OCI-LY3 (cell line): ENCODE results near the gene SDC4.

ENCODE experiments used
- EZH2phosphoT487 ChIP-seq: fragments of 200-600 bp; shearing (Covaris generic); IDR thresholded peaks from 2 replicates; pipeline ENCODE4 v1.6.1; 2018; ENCODE audit warnings: antibody characterized with exemption, mixed run types, low read depth
- TF ChIP-seq, protein P1 (sequence below): fragments of 200-600, 300-600 bp; sonication (generic); IDR thresholded peaks from 2 replicates; pipeline ENCODE4 v1.5.1; 2014; ENCODE audit warnings: antibody characterized with exemption, low read length, low read depth

DNA sequence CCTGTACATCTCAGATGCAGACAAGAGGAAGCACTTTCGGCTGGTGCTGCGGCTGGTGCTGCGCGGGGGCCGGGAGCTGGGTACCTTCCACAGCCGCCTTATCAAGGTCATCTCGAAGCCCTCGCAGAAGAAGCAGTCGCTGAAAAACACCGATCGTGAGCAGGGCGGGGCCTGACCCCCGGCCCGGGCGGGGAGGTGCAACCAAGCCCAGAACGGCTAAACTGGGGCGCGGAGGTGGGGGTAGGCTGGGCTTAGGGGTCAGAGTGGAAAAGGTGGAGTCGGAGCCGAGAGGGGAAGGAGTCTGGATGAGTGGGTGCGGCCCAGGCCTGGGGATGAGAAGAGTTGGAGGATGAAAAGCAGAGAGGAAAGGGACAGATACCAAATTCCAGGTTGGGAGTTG, 36.0 kb downstream of the SDC4 start:
- TF ChIP-seq, protein P1, sequence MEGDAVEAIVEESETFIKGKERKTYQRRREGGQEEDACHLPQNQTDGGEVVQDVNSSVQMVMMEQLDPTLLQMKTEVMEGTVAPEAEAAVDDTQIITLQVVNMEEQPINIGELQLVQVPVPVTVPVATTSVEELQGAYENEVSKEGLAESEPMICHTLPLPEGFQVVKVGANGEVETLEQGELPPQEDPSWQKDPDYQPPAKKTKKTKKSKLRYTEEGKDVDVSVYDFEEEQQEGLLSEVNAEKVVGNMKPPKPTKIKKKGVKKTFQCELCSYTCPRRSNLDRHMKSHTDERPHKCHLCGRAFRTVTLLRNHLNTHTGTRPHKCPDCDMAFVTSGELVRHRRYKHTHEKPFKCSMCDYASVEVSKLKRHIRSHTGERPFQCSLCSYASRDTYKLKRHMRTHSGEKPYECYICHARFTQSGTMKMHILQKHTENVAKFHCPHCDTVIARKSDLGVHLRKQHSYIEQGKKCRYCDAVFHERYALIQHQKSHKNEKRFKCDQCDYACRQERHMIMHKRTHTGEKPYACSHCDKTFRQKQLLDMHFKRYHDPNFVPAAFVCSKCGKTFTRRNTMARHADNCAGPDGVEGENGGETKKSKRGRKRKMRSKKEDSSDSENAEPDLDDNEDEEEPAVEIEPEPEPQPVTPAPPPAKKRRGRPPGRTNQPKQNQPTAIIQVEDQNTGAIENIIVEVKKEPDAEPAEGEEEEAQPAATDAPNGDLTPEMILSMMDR: no peak
- no peak for TF ChIP-seq EZH2phosphoT487
